Measurements from ENCODE around the gene EXOC3L4.

DNA sequence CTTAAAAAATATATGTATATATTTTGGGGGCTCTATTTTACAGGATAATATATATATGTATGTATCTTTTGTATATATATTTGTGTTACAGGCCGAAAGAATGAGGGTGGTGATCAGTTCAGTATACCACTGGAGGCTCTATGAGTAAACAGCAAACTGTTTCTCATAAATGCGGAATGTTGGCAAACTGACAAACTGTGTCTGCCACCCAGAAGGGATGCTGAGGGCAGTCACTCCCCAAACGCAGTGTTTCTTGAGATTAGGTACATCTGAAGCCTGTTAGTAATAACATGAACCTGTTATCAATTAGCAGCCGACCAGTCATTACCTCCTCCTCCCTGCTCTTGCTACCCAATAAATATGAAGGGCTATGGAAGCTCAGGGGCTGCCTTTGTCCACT lies 49.6 kb downstream of the EXOC3L4 start:
- TF ChIP-seq, protein P1, sequence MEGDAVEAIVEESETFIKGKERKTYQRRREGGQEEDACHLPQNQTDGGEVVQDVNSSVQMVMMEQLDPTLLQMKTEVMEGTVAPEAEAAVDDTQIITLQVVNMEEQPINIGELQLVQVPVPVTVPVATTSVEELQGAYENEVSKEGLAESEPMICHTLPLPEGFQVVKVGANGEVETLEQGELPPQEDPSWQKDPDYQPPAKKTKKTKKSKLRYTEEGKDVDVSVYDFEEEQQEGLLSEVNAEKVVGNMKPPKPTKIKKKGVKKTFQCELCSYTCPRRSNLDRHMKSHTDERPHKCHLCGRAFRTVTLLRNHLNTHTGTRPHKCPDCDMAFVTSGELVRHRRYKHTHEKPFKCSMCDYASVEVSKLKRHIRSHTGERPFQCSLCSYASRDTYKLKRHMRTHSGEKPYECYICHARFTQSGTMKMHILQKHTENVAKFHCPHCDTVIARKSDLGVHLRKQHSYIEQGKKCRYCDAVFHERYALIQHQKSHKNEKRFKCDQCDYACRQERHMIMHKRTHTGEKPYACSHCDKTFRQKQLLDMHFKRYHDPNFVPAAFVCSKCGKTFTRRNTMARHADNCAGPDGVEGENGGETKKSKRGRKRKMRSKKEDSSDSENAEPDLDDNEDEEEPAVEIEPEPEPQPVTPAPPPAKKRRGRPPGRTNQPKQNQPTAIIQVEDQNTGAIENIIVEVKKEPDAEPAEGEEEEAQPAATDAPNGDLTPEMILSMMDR (IDR thresholded peaks at IDR 0.05; ENCODE audit: low read length): no peak
- no peak for TF ChIP-seq EZH2 (IDR thresholded peaks at IDR 0.05; ENCODE audit: borderline replicate concordance, low read length)

Data from OCI-LY1 (cell line).